ENCODE results near the gene PHGDH. TPM values are rescaled to one million over a fixed set of nuclear protein-coding genes. Genes with fewer than 3 reads are reported as not detected.

The PHGDH gene
- polyA plus RNA-seq, 1 experiment, result 108 TPM

DNA sequence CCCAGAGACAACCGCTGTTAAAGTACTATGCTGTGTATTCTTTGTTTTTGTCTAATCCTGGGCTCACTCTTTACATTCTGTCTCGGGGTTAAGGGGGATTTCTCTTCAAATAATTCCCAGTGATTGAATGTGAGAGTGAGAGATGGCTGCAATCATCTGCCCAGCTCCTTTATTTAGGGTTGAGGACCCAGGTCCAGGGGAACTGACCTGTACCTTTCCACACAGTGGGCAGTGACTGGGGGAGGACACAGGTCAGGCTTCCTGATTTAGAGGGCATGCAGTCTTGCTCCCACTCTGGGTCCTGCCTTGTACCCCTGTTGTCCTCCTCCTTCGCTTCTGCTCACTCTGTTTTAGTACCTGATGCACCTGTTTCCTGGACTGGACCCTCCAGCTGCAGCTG is 22.0 kb downstream of the PHGDH start:
- TF ChIP-seq, protein P1, sequence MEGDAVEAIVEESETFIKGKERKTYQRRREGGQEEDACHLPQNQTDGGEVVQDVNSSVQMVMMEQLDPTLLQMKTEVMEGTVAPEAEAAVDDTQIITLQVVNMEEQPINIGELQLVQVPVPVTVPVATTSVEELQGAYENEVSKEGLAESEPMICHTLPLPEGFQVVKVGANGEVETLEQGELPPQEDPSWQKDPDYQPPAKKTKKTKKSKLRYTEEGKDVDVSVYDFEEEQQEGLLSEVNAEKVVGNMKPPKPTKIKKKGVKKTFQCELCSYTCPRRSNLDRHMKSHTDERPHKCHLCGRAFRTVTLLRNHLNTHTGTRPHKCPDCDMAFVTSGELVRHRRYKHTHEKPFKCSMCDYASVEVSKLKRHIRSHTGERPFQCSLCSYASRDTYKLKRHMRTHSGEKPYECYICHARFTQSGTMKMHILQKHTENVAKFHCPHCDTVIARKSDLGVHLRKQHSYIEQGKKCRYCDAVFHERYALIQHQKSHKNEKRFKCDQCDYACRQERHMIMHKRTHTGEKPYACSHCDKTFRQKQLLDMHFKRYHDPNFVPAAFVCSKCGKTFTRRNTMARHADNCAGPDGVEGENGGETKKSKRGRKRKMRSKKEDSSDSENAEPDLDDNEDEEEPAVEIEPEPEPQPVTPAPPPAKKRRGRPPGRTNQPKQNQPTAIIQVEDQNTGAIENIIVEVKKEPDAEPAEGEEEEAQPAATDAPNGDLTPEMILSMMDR (IDR thresholded peaks at IDR 0.05; ENCODE audit: low read depth, low read length), result no peak
- Histone ChIP-seq H3K4me3 (ENCODE audit: low read depth, low read length) (no peak overlapping the region), H3K9me3 (ENCODE audit: control insufficient read depth, insufficient read depth, low read length) (no peaks in the 10 kb centered on the region), H3K27me3 (ENCODE audit: control insufficient read depth, insufficient read depth, low read length) (no peaks in the 10 kb centered on the region), H3K27ac (ENCODE audit: low read depth, low read length) (no peak overlapping the region)
- DNase-seq (ENCODE audit: low read depth, low spot score), result no peak
- ChIA-PET CTCF (interaction anchor here (3.7 kb wide), 1 partner anchor 11 kb away, joined by 32 read pairs; no protein-coding TSS in a partner anchor), POLR2A (no interaction called here)

DNA sequence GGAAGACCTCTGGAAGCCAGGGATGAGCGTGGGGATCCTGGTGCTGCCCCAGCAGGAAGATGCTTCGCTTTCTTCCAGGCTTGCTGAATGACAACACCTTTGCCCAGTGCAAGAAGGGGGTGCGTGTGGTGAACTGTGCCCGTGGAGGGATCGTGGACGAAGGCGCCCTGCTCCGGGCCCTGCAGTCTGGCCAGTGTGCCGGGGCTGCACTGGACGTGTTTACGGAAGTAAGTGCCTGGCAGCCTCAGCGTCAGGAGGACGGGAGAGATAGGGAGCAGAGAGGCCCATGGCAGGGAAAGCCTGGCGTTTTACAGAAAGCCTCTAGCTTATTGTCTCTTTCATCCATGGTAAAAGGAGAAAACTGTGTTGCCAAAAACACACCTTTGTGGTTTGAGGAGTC is 23.5 kb downstream of the PHGDH start:
- DNase-seq (ENCODE audit: low read depth, low spot score), result no peak
- Histone ChIP-seq H3K9me3 (ENCODE audit: control insufficient read depth, insufficient read depth, low read length) (no peaks in the 10 kb centered on the region), H3K27ac (ENCODE audit: low read depth, low read length) (no peak overlapping the region), H3K27me3 (ENCODE audit: control insufficient read depth, insufficient read depth, low read length) (no peaks in the 10 kb centered on the region), H3K4me3 (ENCODE audit: low read depth, low read length) (no peak overlapping the region)
- TF ChIP-seq, protein P1 (IDR thresholded peaks at IDR 0.05; ENCODE audit: low read depth, low read length), result no peak
- POLR2A ChIA-PET, result no interaction called here
- CTCF ChIA-PET, result interaction anchor here (3.7 kb wide), 1 partner anchor 9 kb away, joined by 32 read pairs; no protein-coding TSS in a partner anchor

DNA sequence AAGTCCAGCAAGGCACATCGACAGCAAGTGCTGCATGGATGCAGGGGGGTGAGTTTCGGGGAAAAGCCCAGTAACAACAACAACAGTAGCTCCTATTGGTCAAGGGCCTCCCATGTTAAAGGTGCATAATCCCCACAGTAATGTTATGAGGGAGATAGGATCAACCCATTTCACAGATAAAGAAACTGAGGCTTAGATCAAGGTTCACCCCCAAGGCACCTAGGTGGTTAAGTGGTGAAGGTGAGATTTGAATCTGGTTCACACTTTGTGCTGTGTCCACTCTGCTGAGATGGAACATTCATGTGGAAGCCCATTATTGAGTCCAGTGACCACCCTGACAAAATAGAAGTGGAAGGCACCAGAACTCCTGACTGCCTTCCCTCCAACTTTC is 24.9 kb downstream of the PHGDH start:
- CTCF ChIA-PET, result no interaction called here
- TF ChIP-seq, protein P1 (IDR thresholded peaks at IDR 0.05; ENCODE audit: low read depth, low read length), result no peak

DNA sequence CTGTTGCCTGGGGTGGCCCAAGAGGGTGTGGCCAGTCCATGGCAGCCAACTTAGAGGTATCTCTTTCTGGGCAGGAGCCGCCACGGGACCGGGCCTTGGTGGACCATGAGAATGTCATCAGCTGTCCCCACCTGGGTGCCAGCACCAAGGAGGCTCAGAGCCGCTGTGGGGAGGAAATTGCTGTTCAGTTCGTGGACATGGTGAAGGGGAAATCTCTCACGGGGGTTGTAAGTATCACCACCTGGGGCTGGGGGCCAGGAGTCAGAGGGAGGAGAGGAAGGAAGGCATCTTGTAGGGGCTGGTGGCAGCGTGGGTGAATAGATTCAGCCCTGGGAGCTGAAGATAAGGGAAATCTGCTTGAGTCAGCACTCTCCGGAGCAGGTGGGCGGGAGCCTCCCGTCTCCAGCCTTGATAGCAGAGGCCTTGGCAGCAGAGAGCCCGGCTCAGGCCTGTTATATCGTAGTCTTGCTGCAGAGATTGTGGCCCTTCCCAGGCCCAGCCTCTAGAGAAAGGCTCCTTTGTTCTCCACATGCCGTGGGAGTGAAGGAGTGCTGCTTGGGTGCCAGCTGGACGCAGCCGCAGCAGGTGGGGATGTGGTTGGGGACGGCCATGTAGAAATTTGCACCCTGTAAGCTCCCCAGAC is 25.4 kb downstream of the PHGDH start:
- POLR2A ChIA-PET, result no interaction called here
- H3K27me3 ChIP-seq (ENCODE audit: control insufficient read depth, insufficient read depth, low read length), result no peaks in the 10 kb centered on the region
- CTCF ChIA-PET, result no interaction called here
- no peak for DNase-seq (ENCODE audit: low read depth, low spot score)
- no peak overlapping the region for H3K4me3 ChIP-seq (ENCODE audit: low read depth, low read length)
- TF ChIP-seq, protein P1 (IDR thresholded peaks at IDR 0.05; ENCODE audit: low read depth, low read length), result no peak
- H3K9me3 ChIP-seq (ENCODE audit: control insufficient read depth, insufficient read depth, low read length), result no peaks in the 10 kb centered on the region
- no peak overlapping the region for H3K27ac ChIP-seq (ENCODE audit: low read depth, low read length)

More for the DNA sequence above, 24.9 kb downstream of the PHGDH start:
- DNase-seq (ENCODE audit: low read depth, low spot score), result no peak
- POLR2A ChIA-PET, result no interaction called here
- Histone ChIP-seq H3K27me3 (ENCODE audit: control insufficient read depth, insufficient read depth, low read length) (no peaks in the 10 kb centered on the region), H3K4me3 (ENCODE audit: low read depth, low read length) (no peak overlapping the region), H3K9me3 (ENCODE audit: control insufficient read depth, insufficient read depth, low read length) (no peaks in the 10 kb centered on the region), H3K27ac (ENCODE audit: low read depth, low read length) (no peak overlapping the region)

DNA sequence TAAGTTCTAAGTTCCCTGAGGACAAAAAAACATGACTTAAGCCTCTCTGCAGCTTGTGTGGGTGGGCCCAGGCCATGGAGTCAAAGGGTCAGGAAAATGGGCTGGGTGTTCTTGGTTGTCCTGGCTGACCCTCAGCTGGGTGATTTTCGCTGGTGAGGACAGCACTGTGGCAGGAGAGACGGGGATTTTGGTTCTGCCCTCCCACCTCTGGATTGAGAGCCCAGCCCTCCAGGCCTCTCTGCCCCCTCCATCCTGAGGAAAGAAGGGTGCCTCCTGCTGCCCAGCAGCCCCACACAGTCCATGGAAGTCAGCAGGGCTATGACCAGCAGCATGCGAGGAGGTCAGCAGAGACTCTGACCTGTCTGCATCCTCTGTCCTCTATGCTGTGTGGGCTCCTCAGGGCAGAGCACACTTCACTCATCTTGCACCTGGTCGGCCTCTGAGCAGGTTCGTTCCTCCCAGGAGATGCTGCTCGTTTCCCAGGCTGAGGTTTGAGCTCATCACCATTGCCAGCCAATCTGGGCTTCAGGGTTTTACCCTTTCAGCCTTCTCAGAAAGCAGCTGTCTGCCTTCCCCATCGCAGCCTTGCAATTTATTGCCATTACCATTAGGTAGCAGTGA is 26.5 kb downstream of the PHGDH start:
- ChIA-PET CTCF (interaction anchor here (1.1 kb wide), 1 partner anchor 132 kb away, joined by 3 read pairs; no protein-coding TSS in a partner anchor), POLR2A (no interaction called here)
- DNase-seq (ENCODE audit: low read depth, low spot score), result no peak
- no peaks in the 10 kb centered on the region for H3K9me3 ChIP-seq (ENCODE audit: control insufficient read depth, insufficient read depth, low read length)
- H3K27ac ChIP-seq (ENCODE audit: low read depth, low read length), result no peak overlapping the region
- TF ChIP-seq, protein P1 (IDR thresholded peaks at IDR 0.05; ENCODE audit: low read depth, low read length), result no peak
- H3K4me3 ChIP-seq (ENCODE audit: low read depth, low read length), result no peak overlapping the region
- H3K27me3 ChIP-seq (ENCODE audit: control insufficient read depth, insufficient read depth, low read length), result no peaks in the 10 kb centered on the region
